A549 (cell line): ENCODE measurements around the gene ERCC6. TPM values are rescaled to one million over a fixed set of nuclear protein-coding genes. Genes with fewer than 3 reads are reported as not detected.

Experiments used
- ATAC-seq, 2 experiments: fragments of 200-7000 bp in 1 of 2; fragments of >200 bp in 1 of 2; cut with Nextera tagmentation in 1 of 2; cut with Tn5 transposase in 1 of 2; 3 replicates each; pipeline versions ENCODE4 v1.8.0 to v1.9.1; 2018 to 2020; ENCODE audit warnings: mild to moderate bottlenecking in 1 of 2, moderate library complexity in 1 of 2
- CTCF ChIA-PET: fragments of 300-600 bp; sonication (Branson Sonifier 250); formaldehyde crosslinking; extraction: SDS; loops from one replicate; lab custom pipeline; 2021; ENCODE audit warnings: antibody characterized with exemption, inconsistent platforms; lab: Yijun Ruan, JAX
- POLR2A ChIA-PET: fragments of 350-600 bp; formaldehyde crosslinking; extraction: SDS; loops from one replicate; lab custom pipeline; 2021; ENCODE audit warnings: antibody characterized with exemption, inconsistent platforms; lab: Yijun Ruan, JAX
- DNase-seq, 2 experiments: peaks; one replicate each; pipeline versions ENCODE4 v3.0.0 to v3.0.0-alpha.2; 2011 to 2016; ENCODE audit warnings: low read depth in 1 of 2, low spot score in 1 of 2
- FAIRE-seq: peaks from 2 replicates; lab custom pipeline; 2011; peaks lifted over from hg19 to GRCh38; lab: Jason Lieb, UNC
- H3K27ac ChIP-seq, 2 experiments: fragments of >200 bp; sonication (Bioruptor Twin); formaldehyde crosslinking; 3 replicates each; pipeline ENCODE4 v1.5.1; 2016 to 2017
- H3K4me1 ChIP-seq: fragments of >200 bp; sonication (Bioruptor Twin); formaldehyde crosslinking; 3 replicates; pipeline ENCODE4 v1.6.1; 2016
- H3K4me2 ChIP-seq: fragments of >200 bp; sonication (Bioruptor Twin); formaldehyde crosslinking; 3 replicates; pipeline ENCODE4 v1.6.1; 2016
- H3K4me3 ChIP-seq: fragments of >200 bp; sonication (Bioruptor Twin); formaldehyde crosslinking; 3 replicates; pipeline ENCODE4 v1.5.1; 2016
- H3K9me3 ChIP-seq: fragments of >200 bp; sonication (Bioruptor Twin); formaldehyde crosslinking; 3 replicates; pipeline ENCODE4 v1.6.1; 2016
- BCL3 ChIP-seq: fragments of >200 bp; sonication (Bioruptor Twin); formaldehyde crosslinking; IDR thresholded peaks from 3 replicates; pipeline ENCODE4 v1.6.1; 2016
- CBX2 ChIP-seq: fragments of 200-600 bp; sonication (generic); IDR thresholded peaks from 2 replicates; pipeline ENCODE4 v1.6.1; 2016; ENCODE audit warnings: low read depth, mild to moderate bottlenecking, borderline replicate concordance
- CEBPB ChIP-seq, 2 experiments: fragments of >200 bp in 1 of 2; sonication (Bioruptor Twin) in 1 of 2; formaldehyde crosslinking in 1 of 2; IDR thresholded peaks; 2 replicates each; pipeline ENCODE4 v1.6.1; 2012 to 2016
- CTCF ChIP-seq: fragments of >200 bp; sonication (Bioruptor Twin); formaldehyde crosslinking; IDR thresholded peaks from 3 replicates; pipeline ENCODE4 v1.5.1; 2016
- EHMT2 ChIP-seq: fragments of 200-600 bp; sonication (generic); IDR thresholded peaks from 2 replicates; pipeline ENCODE4 v1.6.1; 2016; ENCODE audit warnings: antibody characterized with exemption, low read depth, mild to moderate bottlenecking, moderate library complexity
- ELK1 ChIP-seq: fragments of 150-350 bp; IDR thresholded peaks from 2 replicates; pipeline ENCODE4 v1.6.1; 2014; ENCODE audit warnings: low read depth, mild to moderate bottlenecking, low read length
- GATA3 ChIP-seq: IDR thresholded peaks from 2 replicates; pipeline ENCODE4 v1.6.1; 2012; ENCODE audit warnings: borderline replicate concordance
- HMGXB4 ChIP-seq: fragments of 250-450 bp; sonication (Bioruptor Pico); IDR thresholded peaks from 2 replicates; pipeline ENCODE4 v1.5.0; 2021; ENCODE audit warnings: mild to moderate bottlenecking, moderate library complexity, borderline replicate concordance
- HOXB13 ChIP-seq: fragments of 250-450 bp; sonication (Bioruptor Pico); IDR thresholded peaks from 2 replicates; pipeline ENCODE4 v1.5.0; 2020; ENCODE audit warnings: low read depth, mild to moderate bottlenecking, moderate library complexity
- HOXB5 ChIP-seq: fragments of 250-450 bp; sonication (Bioruptor Pico); IDR thresholded peaks from 2 replicates; pipeline ENCODE4 v1.5.0; 2020; ENCODE audit warnings: mild to moderate bottlenecking, moderate library complexity
- JUNB ChIP-seq: fragments of >200 bp; sonication (Bioruptor Twin); formaldehyde crosslinking; IDR thresholded peaks from 2 replicates; pipeline ENCODE4 v1.6.1; 2016
- KDM1A ChIP-seq: fragments of 200-600 bp; sonication (generic); IDR thresholded peaks from 2 replicates; pipeline ENCODE4 v1.6.1; 2016; ENCODE audit warnings: low read depth, mild to moderate bottlenecking
- KDM5A ChIP-seq: fragments of 200-600 bp; sonication (generic); IDR thresholded peaks from 2 replicates; pipeline ENCODE4 v1.6.1; 2016; ENCODE audit warnings: antibody characterized with exemption, mild to moderate bottlenecking
- MAX ChIP-seq: IDR thresholded peaks from 2 replicates; pipeline ENCODE4 v1.6.1; 2012
- NFE2L2 ChIP-seq: fragments of 150-350 bp; conservative IDR thresholded peaks from 2 replicates; pipeline ENCODE4 v1.6.1; 2014; ENCODE audit warnings: low read length
- RFX5 ChIP-seq: fragments of 450-650 bp; IDR thresholded peaks from 2 replicates; pipeline ENCODE4 v1.7.1; 2014; ENCODE audit warnings: antibody characterized with exemption, mild to moderate bottlenecking, moderate library complexity
- RNF2 ChIP-seq: fragments of 200-600 bp; sonication (generic); IDR thresholded peaks from 2 replicates; pipeline ENCODE4 v1.6.1; 2016; ENCODE audit warnings: low read depth, mild to moderate bottlenecking, antibody characterized with exemption, moderate library complexity, borderline replicate concordance
- SMC3 ChIP-seq: fragments of >200 bp; sonication (Bioruptor Twin); formaldehyde crosslinking; IDR thresholded peaks from 3 replicates; pipeline ENCODE4 v1.6.1; 2018; ENCODE audit warnings: inconsistent platforms
- SREBF2 ChIP-seq: fragments of 450-650 bp; IDR thresholded peaks from 2 replicates; pipeline ENCODE4 v1.6.1; 2014; ENCODE audit warnings: mild to moderate bottlenecking, moderate library complexity
- TFCP2L1 ChIP-seq: fragments of 250-450 bp; sonication (Bioruptor Pico); IDR thresholded peaks from 2 replicates; pipeline ENCODE4 v1.5.0; 2021; ENCODE audit warnings: mild to moderate bottlenecking
- ZC3H11A ChIP-seq: fragments of 450-650 bp; IDR thresholded peaks from 2 replicates; pipeline ENCODE4 v1.6.1; 2014; ENCODE audit warnings: antibody characterized with exemption, mild to moderate bottlenecking
- ZNF302 ChIP-seq: fragments of 250-450 bp; sonication (Bioruptor Pico); IDR thresholded peaks from 2 replicates; pipeline ENCODE4 v1.9.0; 2021; ENCODE audit warnings: inconsistent platforms, mild to moderate bottlenecking, moderate library complexity
- WGBS: methylation state at CpG from one replicate; pipeline ENCODE4 v1.1.6; 2017; ENCODE audit errors: missing lambda C conversion rate; 5-methylcytosine and 5-hydroxymethylcytosine counted together
- polyA plus RNA-seq, 4 experiments: library from polyadenylated mRNA; depleted of rRNA in 3 of 4; stranded (reverse); fragments of >200 nt; fragmentation: RNase III in 1 of 4; extraction: RNeasy Plus Mini Kit Qiagen cat#74134 plus additional on column Dnase treatment in 1 of 4; gene quantifications; 2 replicates in 3 of 4; 3 replicates in 1 of 4; pipeline ENCODE4 v1.2.3, GENCODE V29; 2011 to 2017

ERCC6 gene
- polyA plus RNA-seq, 2 of the 4 experiments (the other 2 are of a cell fraction) = 5.8 to 9.4 TPM

GRCh38 chr10:49534670-49535381 lies 4.1 kb downstream of the ERCC6 start (continued):
- TF ChIP-seq CTCF = no peak

GRCh38 chr10:49532461-49532860 lies 6.5 kb downstream of the ERCC6 start:
- FAIRE-seq = no peak
- no peak overlapping the region for H3K27ac ChIP-seq
- no peak overlapping the region for H3K4me2 ChIP-seq
- no peaks in the 10 kb centered on the region for H3K9me3 ChIP-seq
- DNase-seq = no peak
- TF ChIP-seq RFX5 = no peak
- TF ChIP-seq TFCP2L1 = no peak
- TF ChIP-seq JUNB = no peak
- no peak for TF ChIP-seq SREBF2
- no peak for TF ChIP-seq ELK1
- TF ChIP-seq MAX = no peak
- no peak for TF ChIP-seq KDM5A
- no peak for TF ChIP-seq SMC3
- no peak for TF ChIP-seq HOXB13
- no peak for TF ChIP-seq EHMT2
- TF ChIP-seq GATA3 = no peak
- TF ChIP-seq RNF2 = no peak
- H3K4me1 ChIP-seq = no peaks in the 10 kb centered on the region
- WGBS = 92% methylated on average over 15 of the region's 15 CpGs
- no peak overlapping the region for H3K4me3 ChIP-seq
- ChIA-PET POLR2A (no interaction called here), CTCF (interaction anchor here (1.2 to 6.4 kb wide), 4 partner anchors 13 to 125 kb away, joined by 3 to 27 read pairs (median 4); no protein-coding TSS in a partner anchor)
- ATAC-seq = no peak

- no peaks in the 10 kb centered on the region for H3K4me1 ChIP-seq
- no peak overlapping the region for H3K4me2 ChIP-seq
- no peak for FAIRE-seq
- no peak for DNase-seq
- ChIA-PET POLR2A (no interaction called here), CTCF (interaction anchor here (0.9 to 6.4 kb wide), 5 partner anchors 10 to 871 kb away, joined by 3 to 27 read pairs (median 3); partner anchors contain the start of gene ERCC6)
- no peak overlapping the region for H3K4me3 ChIP-seq
- WGBS = 80% methylated on average over 2 of the region's 2 CpGs
- no peaks in the 10 kb centered on the region for H3K9me3 ChIP-seq
- TF ChIP-seq KDM1A = no peak
- TF ChIP-seq CEBPB (IDR thresholded peaks at IDR 0.05) = no peak
- no peak for TF ChIP-seq ZC3H11A
- TF ChIP-seq NFE2L2 = peak; percentile 73
- no peak for TF ChIP-seq ZNF302 (CRISPR knock-in tag)
- no peak for TF ChIP-seq RFX5
- ATAC-seq = no peak
- H3K27ac ChIP-seq = no peak overlapping the region
These were observed 9.9 kb downstream of the ERCC6 start for GRCh38 chr10:49528977-49529506.

GRCh38 chr10:49527850-49528249 lies 11.1 kb downstream of the ERCC6 start:
- 90% methylated on average over 4 of the region's 4 CpGs for WGBS
- CTCF ChIA-PET = interaction anchor here (1.3 to 6.4 kb wide), 3 partner anchors 8 to 119 kb away, joined by 3 to 27 read pairs (median 3); no protein-coding TSS in a partner anchor
- POLR2A ChIA-PET = no interaction called here
- Histone ChIP-seq H3K4me1 (no peaks in the 10 kb centered on the region), H3K4me2 (no peak overlapping the region), H3K27ac (no peak overlapping the region), H3K9me3 (no peaks in the 10 kb centered on the region), H3K4me3 (no peak overlapping the region)
- DNase-seq (no peak), ATAC-seq (no peak), FAIRE-seq (no peak)
- no peak for TF ChIP-seq ELK1
- TF ChIP-seq SMC3 = no peak
- no peak for TF ChIP-seq HOXB5
- no peak for TF ChIP-seq HMGXB4 (CRISPR knock-in tag)
- no peak for TF ChIP-seq CBX2
- no peak for TF ChIP-seq BCL3
